AG04450 (cell line): ENCODE data around the gene OR7D2. TPM values are rescaled to one million over a fixed set of nuclear protein-coding genes. Genes with fewer than 3 reads are reported as not detected.
"Not testable (repeated sequence)": the region's sequence is repeated elsewhere in the genome, so short reads cannot be mapped to it uniquely, and the experiment has no call there.

Experiments
- CTCF ChIA-PET: fragments of 300-600, 350-600 bp; formaldehyde crosslinking; extraction: SDS; loops from one replicate; lab custom pipeline; 2022; ENCODE audit warnings: antibody characterized with exemption, inconsistent platforms; lab: Charles Lee
- POLR2A ChIA-PET: fragments of 350-600 bp; formaldehyde crosslinking; extraction: SDS; loops from one replicate; lab custom pipeline; 2021; ENCODE audit warnings: antibody characterized with exemption, inconsistent platforms; lab: Yijun Ruan, JAX
- DNase-seq: peaks from one replicate; pipeline ENCODE4 v3.0.0-alpha.2; 2011; ENCODE audit warnings: low read depth, low spot score
- H3K27ac ChIP-seq: one replicate; pipeline ENCODE4 v1.5.1; 2012; ENCODE audit warnings: low read depth, low read length, control low read depth
- H3K27me3 ChIP-seq: one replicate; pipeline ENCODE4 v1.6.0; 2012; ENCODE audit warnings: low read length; ENCODE audit not compliant: control insufficient read depth, insufficient read depth
- H3K4me3 ChIP-seq: 2 replicates; pipeline ENCODE4 v1.5.1; 2011; ENCODE audit warnings: mild to moderate bottlenecking, low read depth, low read length, control low read depth
- H3K9me3 ChIP-seq: 2 replicates; pipeline ENCODE4 v1.5.1; 2012; ENCODE audit warnings: low read length; ENCODE audit not compliant: control insufficient read depth, insufficient read depth
- CTCF ChIP-seq: IDR thresholded peaks from 2 replicates; pipeline ENCODE4 v1.5.1; 2011; ENCODE audit warnings: low read depth, low read length, control low read depth, inconsistent platforms
- polyA plus RNA-seq: library from polyadenylated mRNA; depleted of rRNA; stranded (reverse); fragments of >200 nt; gene quantifications from 2 replicates; pipeline ENCODE4 v1.2.3, GENCODE V29; 2011; rRNA removed

The OR7D2 gene
- polyA plus RNA-seq, 1 experiment = not detected

DNA sequence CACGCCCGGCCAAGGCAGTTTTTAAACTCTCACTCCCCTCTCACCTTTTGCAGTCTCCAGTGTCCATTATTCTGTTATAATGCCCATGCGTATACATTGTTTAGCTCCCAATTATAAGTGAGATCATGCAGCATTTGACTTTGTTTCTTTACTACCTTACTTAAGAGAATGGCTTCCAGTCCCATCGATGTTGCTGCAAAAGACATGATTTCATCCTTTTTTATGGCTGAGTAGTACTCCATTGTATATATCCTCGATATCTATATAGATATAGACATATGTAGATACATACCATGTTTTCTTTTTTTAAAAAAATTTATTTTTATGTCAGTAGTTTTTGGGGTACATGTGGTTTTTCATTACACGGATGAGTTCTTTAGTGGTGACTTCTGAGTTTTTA is 8.4 kb downstream of the OR7D2 start:
- Histone ChIP-seq H3K9me3 (peaks cover 24% of the 10 kb centered on the region), H3K27ac (no peak overlapping the region), H3K27me3 (no peaks in the 10 kb centered on the region), H3K4me3 (no peak overlapping the region)
- ChIA-PET CTCF (no interaction called here), POLR2A (no interaction called here)
- DNase-seq = no peak
- no peak for TF ChIP-seq CTCF

DNA sequence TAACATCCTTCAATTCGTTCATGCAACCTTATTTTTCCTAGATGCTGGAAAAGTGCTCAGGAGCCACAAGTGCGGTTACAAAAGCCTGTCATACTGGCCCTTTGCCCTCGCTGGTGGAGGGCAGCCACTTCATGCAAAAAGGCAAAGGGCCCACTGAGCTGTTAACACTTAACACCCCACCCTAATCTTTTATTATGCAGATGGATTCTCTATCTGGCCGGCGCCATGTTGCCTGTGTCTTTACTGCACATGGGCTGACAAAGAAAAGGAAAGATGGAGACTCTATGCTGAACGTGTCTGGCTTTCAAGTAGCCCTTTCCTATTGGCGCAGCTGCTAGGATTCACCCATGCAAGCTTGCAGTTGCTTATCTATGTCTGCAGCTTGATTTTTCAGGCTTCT is 10.8 kb downstream of the OR7D2 start:
- peaks cover 8% of the 10 kb centered on the region; the same call in 1 of the 2 replicates for H3K9me3 ChIP-seq
- POLR2A ChIA-PET = no interaction called here
- no peaks in the 10 kb centered on the region for H3K27me3 ChIP-seq
- no peak overlapping the region for H3K4me3 ChIP-seq
- DNase-seq = no peak
- CTCF ChIA-PET = no interaction called here
- H3K27ac ChIP-seq = no peak overlapping the region
- TF ChIP-seq CTCF = no peak

GRCh38 chr19:9198044-9198443 is 19.3 kb downstream of the OR7D2 start:
- H3K27ac ChIP-seq, DNase-seq, H3K27me3 ChIP-seq, H3K4me3 ChIP-seq, CTCF ChIA-PET, POLR2A ChIA-PET, H3K9me3 ChIP-seq: not testable (repeated sequence)

DNA sequence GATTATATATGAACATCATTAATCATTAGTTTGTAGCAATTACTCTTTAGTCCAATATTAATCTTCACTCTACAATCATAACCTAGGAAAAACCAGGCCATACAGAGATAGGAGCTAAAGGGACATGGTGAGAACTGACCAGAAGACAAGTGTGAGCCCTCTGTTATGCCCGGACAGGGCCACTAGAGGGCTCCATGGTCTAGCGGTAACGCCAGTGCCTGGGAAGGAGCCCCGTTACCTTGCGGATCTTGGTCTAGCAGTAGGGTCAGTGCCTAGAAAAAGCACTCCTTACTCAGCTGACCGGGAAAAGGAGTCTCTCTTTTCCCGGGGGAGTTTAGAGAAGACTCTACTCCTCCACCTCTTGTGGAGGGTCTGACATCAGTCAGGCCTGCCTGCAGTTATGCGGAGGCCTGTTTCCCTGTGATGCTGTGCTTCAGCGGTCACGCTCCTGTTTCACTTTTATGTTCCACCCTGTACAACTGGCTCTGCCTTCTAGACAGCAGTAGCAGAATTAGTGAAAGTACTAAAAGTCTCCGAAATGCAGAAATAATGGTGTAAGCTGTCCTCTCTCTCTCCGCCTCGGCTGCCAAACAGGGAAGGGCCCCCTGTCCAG is 26.8 kb downstream of the OR7D2 start:
- ChIA-PET POLR2A (no interaction called here), CTCF (interaction anchor here (0.5 to 3.0 kb wide), 11 partner anchors 11 to 593 kb away, joined by 3 to 16 read pairs (median 3); no protein-coding TSS in a partner anchor)
- no peaks in the 10 kb centered on the region for H3K27me3 ChIP-seq
- DNase-seq = peak; percentile 16
- peaks cover 2% of the 10 kb centered on the region; the same call in 1 of the 2 replicates for H3K9me3 ChIP-seq
- TF ChIP-seq CTCF = peak; percentile 82
- no peak overlapping the region for H3K27ac ChIP-seq
- H3K4me3 ChIP-seq = peak overlapping the region; percentile 29

- POLR2A ChIA-PET = no interaction called here
- no peak within 1 kb of the TSS for H3K4me3 ChIP-seq
- peaks cover 20% of the 10 kb centered on the region for H3K9me3 ChIP-seq
- no peak for DNase-seq
- CTCF ChIA-PET = no interaction called here
- H3K27me3 ChIP-seq = no peaks in the 10 kb centered on the region
- H3K27ac ChIP-seq = no peak within 1 kb of the TSS
- no peak for TF ChIP-seq CTCF
These were observed 40.7 kb downstream of the OR7D2 start, which contains the start of gene OR7D4 for GRCh38 chr19:9219489-9219888. TSS of gene OR7D4 (minus strand) at chr19:9219589. CDS start at chr19:9214837, 4,752 bp downstream.

Other genes with a start within 250 kb of the OR7D2 start
- not detected in 2 replicates for gene MUC16, start 168.6 kb upstream of the OR7D2 start, polyA plus RNA-seq
- not detected in 2 replicates for gene OR1M1, start 91.9 kb upstream of the OR7D2 start, polyA plus RNA-seq
- not detected in 2 replicates for gene OR7G2, start 71.5 kb upstream of the OR7D2 start, polyA plus RNA-seq
- not detected in 2 replicates for gene OR7G1, start 63.2 kb upstream of the OR7D2 start, polyA plus RNA-seq
- not detected in 2 replicates for gene OR7G3, start 52.0 kb upstream of the OR7D2 start, polyA plus RNA-seq
- gene ZNF317, start 38.6 kb upstream of the OR7D2 start, polyA plus RNA-seq = 19.6 and 21.3 TPM in 2 replicates
- not detected in 2 replicates for gene OR7D4, start 40.6 kb downstream of the OR7D2 start, polyA plus RNA-seq
- not detected in 2 replicates for gene OR7E24, start 72.0 kb downstream of the OR7D2 start, polyA plus RNA-seq
- gene ZNF699, start 130.9 kb downstream of the OR7D2 start, polyA plus RNA-seq = 3.2 and 3.3 TPM in 2 replicates
- 20.9 and 27.8 TPM in 2 replicates for gene ZNF559, start 145.2 kb downstream of the OR7D2 start, polyA plus RNA-seq
- gene ZNF177, start 184.0 kb downstream of the OR7D2 start, polyA plus RNA-seq = 2.3 and 3.3 TPM in 2 replicates